Heart left ventricle (tissue), 13 donors: Measurements from ENCODE around the gene CFAP141.

Experiments used
- POLR2A ChIP-seq, 2 donors: fragments of 450-650 bp; IDR thresholded peaks; one replicate each; pipeline ENCODE4 v1.6.1; 2017; ENCODE audit warnings: antibody characterized with exemption in 2 of 2, mild to moderate bottlenecking in 2 of 2, moderate library complexity in 2 of 2
- TF ChIP-seq, protein P1 (sequence below), 12 donors: fragments of 200-600 bp; sonication (generic) in 4 of 12; IDR thresholded peaks; one replicate each; pipeline versions ENCODE4 v1.5.0 to v1.8.0; 2018 to 2022; ENCODE audit warnings: antibody characterized with exemption in 12 of 12, mild to moderate bottlenecking in 5 of 12
- donor health status: ischemic (EF 13 %, LVEDD 7.1; RV severe dilation, severe dysfunction).
- donor health status: DM: no; HTN: yes; CAD: no.
- donor health status: DM: no; HTN: no; CAD: no.
- donor health status: ischemic (EF 25% LVEDD 6.9; RV normal size, moderate dysfunction).
- donor health status: ischemic (EF 25% LVEDD 5.7; RV mildly dilated, moderate dysfunction).
- donor health status: ischemic (EF 35%, LVEDD 5.7; RV mildly dilated, moderate dysfunction).
- donor health status: nonischemic (EF 11% LVEDD 7.7; RV severe dilation, severe dysfunction).
- donor health status: DM: yes; HTN: yes; CAD: no.
- donor health status: PGD.
- donor health status: ischemic (EF 29% LVEDD 5.4; RV normal size, mild dysfunction).
- donor health status: nonischemic (EF 23%, LVEDD 6.1; RV moderate dilation, normal function).

DNA sequence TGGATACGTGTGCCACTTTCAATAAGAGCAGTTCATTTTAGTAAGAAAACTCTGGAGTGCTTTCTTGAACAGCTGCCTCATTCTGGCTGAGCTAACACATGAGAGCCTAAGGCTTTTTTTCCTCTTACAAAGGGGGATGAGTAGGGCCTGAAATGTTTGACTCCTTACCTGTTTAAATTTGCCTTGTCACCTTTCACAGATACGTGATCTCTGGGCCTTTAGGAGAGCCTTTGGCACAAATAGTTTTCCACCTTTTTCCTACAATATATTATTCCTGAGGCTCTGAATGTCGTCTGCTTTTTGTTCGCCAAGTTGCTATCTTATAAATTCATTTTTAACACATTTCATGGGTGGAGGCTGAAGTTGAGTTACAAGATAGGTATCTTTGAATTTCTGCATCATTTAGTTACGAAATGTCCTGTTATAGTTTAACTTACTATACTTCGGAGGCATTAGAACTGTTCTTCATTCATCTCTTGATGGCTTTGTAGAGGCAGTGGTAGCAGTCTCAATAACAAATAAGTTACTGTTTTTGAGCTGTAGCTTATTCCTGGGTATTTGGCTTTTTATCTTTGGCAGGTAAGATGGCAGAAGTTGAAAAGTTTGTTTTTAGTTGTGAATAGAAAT is 31.9 kb upstream of the CFAP141 start:
- no peak for TF ChIP-seq POLR2A (IDR thresholded peaks at IDR 0.05)
- TF ChIP-seq, protein P1, sequence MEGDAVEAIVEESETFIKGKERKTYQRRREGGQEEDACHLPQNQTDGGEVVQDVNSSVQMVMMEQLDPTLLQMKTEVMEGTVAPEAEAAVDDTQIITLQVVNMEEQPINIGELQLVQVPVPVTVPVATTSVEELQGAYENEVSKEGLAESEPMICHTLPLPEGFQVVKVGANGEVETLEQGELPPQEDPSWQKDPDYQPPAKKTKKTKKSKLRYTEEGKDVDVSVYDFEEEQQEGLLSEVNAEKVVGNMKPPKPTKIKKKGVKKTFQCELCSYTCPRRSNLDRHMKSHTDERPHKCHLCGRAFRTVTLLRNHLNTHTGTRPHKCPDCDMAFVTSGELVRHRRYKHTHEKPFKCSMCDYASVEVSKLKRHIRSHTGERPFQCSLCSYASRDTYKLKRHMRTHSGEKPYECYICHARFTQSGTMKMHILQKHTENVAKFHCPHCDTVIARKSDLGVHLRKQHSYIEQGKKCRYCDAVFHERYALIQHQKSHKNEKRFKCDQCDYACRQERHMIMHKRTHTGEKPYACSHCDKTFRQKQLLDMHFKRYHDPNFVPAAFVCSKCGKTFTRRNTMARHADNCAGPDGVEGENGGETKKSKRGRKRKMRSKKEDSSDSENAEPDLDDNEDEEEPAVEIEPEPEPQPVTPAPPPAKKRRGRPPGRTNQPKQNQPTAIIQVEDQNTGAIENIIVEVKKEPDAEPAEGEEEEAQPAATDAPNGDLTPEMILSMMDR (IDR thresholded peaks at IDR 0.05): no peak
